GM12891 (cell line): ENCODE results near the gene HELZ2.

Source experiments
- PAX5 ChIP-seq: IDR thresholded peaks from 2 replicates; pipeline ENCODE4 v1.6.1; 2011; ENCODE audit warnings: low read length, moderate library complexity, mild to moderate bottlenecking; ENCODE audit not compliant: insufficient read depth, severe bottlenecking
- POLR2A ChIP-seq: IDR thresholded peaks from 2 replicates; pipeline ENCODE4 v1.6.1; 2011; ENCODE audit warnings: low read depth, low read length, control low read depth
- POLR2AphosphoS5 ChIP-seq: IDR thresholded peaks from 2 replicates; pipeline ENCODE4 v1.6.1; 2011; ENCODE audit warnings: low read depth, low read length, control low read depth
- POU2F2 ChIP-seq: IDR thresholded peaks from 2 replicates; pipeline ENCODE4 v1.6.1; 2011; ENCODE audit warnings: low read depth, mild to moderate bottlenecking, control low read depth, low read length, moderate library complexity
- SPI1 ChIP-seq: IDR thresholded peaks from 2 replicates; pipeline ENCODE4 v1.6.1; 2011; ENCODE audit warnings: low read depth, low read length, control low read depth
- TAF1 ChIP-seq: IDR thresholded peaks from 2 replicates; pipeline ENCODE4 v1.6.1; 2011; ENCODE audit warnings: low read depth, low read length, control low read depth

DNA sequence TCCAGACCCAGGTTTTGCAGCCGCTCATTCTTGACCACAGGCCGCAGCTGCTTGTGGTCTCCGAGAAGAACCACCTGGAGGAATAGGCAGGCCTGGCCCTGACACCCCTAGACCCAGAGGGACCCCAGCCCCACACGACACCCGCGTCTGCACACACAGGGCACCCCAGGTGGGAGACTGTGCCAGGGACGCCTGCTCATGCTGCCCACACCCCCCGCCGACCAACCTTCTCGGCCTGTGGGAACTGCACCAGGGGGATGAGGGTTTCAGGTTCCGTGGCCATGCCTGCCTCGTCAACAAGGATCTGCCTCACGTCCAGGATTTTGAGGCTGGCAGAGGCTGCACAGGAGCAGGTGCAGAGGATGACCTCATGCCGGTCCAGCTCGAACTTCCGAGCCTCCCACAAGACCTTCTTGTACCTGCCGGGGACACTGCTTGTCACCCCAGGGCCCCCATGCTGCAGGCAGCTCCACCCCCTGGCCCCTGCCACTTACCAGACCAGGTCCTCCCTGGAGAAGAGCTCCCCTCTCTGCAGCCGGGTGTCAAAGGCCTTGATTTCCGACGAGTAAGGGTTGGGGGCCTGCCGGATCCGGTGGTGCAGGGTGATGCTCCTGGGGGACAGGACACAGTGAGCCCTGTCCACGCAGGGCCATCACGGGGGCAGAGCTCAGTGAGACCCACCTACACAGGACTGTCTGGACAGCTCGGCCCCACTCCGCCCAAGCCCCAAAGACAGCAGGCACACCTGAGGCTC lies 13.0 kb downstream of the HELZ2 start:
- TF ChIP-seq POLR2A (no peak), TAF1 (no peak), POLR2AphosphoS5 (no peak), PAX5 (no peak), SPI1 (no peak), POU2F2 (no peak)
